HL-60/S4 (cell line): Measurements from ENCODE around the gene DOK7.

Experiments used
- in situ Hi-C: fragments of 300-500 bp; cut with MboI; formaldehyde crosslinking; loops from 2 replicates; pipeline ENCODE4 v1.14.3; 2022; ENCODE audit warnings: low sequenced_read_pairs

DOK7 gene

DNA sequence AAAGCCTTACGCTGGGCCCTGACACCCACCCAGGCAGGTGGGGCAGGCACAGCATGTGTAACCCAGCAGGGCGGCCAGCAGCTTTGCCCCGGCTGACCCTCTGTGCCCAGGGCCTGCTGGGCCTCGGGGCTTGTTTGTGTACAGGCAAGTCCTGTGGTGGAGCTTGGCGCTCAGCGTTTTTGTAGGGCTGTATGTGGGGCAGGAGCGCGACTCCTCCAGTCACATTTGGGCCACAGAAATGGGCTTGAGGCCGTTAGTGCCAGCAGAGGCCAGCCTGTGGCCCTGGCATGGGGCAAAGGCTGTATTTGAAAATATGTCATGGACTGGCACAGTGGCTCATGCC lies 36.0 kb upstream of the DOK7 start:
- in situ Hi-C loops = no loop called here

DNA sequence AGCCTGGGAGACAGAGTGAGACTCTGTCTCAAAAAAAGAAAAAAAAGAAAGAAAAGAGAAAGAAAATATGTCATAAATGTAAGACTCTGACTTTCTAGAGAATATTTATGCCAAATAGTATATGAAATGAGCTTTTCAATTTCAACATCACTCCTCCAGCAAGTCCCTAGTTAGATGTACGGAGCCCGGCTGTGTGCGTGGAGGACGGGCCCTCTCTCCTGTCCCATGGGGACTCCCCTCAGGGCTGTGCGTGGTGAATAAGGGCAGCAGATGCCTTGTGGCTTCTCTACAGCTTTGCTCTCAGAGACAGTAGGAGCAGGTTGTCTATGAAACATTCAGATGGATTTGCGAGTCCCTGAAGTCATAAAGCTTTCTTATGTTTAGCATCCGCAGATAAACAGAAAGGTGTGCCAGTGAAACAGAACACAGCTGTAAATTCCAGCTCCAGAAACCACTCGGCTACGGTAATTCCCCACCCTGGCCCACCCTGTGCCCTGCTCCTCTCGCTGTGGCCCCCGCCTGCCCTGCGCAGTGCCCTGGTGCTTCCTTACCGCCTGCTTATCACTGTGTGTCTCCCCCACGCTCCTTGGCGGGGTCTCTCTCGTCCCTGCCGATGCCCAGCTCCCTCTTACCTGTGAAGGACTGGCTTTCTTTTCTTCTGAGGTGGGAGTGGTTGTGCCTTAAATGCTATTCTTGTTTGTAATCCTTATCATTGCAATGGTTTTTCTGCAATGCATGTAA lies 35.2 kb upstream of the DOK7 start:
- in situ Hi-C loops = no loop called here

DNA sequence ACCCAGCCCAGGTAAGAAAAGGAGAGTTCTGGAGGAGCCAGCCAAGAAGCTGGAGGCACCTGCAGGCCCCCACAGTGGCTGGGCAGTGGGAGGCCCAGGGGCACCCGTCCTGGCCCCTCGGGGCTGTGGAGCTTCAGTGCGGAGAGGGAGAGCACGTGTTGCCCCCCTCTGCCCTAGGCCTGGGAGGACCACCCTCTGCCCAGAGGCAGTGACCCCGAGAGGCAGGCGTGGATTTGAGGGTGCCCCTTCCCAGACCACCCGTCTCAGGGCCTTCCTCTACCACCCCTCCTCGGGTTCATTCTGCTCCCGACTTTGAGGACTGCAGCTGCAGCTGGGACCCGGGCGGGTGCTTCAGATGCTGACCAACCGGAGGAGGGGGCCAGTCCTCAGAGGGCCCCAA lies 33.5 kb upstream of the DOK7 start:
- in situ Hi-C loops = no loop called here

DNA sequence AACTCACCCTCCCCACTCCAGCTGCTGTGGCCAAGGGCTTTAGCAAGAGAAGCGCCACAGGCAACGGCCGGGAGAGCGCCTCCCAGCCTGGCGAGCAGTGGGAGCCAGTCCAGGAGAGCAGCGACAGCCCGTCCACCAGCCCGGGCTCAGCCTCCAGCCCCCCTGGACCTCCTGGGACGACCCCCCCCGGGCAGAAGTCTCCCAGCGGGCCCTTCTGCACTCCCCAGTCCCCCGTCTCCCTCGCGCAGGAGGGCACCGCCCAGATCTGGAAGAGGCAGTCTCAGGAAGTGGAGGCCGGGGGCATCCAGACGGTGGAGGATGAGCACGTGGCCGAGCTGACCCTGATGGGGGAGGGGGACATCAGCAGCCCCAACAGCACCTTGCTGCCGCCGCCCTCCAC lies 32.6 kb upstream of the DOK7 start:
- in situ Hi-C loops = no loop called here

DNA sequence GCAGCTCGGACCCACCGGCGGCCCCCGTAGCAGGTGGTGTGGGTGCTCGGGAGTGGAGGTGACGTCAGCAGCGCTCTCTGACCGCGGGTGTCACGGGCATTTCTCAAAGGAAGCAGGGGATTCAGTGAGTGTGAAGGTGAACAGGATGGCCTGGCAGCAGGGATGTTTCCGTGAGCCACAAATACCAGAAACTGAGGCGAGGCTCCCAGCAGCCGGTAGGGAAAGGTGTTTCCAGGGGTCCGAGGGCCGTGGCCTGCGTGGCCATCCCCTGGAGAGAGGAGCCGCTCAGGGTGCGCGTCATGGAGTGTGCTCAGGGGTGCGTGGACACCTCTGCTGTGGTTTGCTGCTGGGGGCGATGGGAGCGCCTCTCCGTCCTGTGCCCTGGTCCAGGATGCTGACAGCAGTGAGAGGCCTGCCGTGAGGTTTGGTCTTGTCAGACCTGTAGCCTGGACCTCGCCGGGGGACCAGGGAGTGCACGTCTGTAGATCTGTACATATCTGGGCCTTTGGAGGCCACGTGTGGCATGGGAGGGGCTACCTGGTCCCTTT lies 31.6 kb upstream of the DOK7 start:
- in situ Hi-C loops = no loop called here

DNA sequence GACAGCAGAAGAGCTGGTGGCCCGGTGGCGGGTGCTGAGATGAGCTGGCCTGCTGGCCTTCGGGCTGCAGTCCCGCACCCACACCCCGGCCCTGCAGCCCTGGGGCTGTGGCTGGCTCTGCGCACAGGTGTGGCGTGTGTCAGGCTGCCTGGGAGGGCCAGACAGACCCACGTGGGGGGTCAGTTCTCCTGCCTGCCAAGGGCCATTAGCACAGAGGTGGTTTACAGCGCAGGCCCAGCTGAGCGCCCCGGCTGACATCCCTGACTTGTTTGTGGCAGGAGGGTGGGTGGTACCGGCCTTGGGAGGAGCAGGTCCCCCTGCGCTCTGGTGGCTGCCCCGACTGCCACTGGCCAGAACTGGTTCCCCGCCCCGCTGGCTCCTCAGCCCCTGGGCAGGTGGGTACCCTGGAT lies 30.7 kb upstream of the DOK7 start:
- in situ Hi-C loops = no loop called here

DNA sequence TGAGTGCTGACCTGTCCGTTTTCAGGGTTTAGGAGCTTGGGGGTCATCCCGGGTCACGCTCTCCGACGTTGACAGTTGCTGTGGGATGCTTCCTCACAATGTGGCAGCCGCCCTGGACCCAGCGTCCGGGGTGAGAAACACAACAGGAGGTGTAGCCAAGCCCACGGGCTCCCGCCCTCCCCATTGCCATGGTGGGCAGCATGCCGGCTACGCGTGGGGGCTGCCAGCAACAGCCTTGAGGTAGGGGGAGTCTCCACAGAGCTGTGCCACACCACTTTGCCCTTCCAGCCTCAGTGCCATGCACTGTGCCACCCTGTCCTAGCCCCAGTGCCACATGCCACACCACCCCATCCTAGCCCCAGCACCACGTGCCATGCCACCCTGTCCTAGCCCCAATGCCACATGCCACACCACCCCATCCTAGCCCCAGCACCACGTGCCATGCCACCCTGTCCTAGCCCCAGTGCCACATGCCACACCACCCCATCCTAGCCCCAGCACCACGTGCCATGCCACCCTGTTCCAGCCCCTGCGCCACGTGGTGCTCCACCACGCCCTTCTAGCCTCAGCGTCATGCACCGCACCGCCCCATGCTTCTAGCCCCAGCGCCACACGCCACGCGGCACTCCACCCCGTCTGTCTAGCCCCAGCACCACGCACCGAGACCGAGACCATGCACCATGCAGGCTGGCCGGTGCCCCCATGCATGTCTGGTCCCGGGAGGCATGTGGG lies 29.8 kb upstream of the DOK7 start:
- in situ Hi-C loops = no loop called here

DNA sequence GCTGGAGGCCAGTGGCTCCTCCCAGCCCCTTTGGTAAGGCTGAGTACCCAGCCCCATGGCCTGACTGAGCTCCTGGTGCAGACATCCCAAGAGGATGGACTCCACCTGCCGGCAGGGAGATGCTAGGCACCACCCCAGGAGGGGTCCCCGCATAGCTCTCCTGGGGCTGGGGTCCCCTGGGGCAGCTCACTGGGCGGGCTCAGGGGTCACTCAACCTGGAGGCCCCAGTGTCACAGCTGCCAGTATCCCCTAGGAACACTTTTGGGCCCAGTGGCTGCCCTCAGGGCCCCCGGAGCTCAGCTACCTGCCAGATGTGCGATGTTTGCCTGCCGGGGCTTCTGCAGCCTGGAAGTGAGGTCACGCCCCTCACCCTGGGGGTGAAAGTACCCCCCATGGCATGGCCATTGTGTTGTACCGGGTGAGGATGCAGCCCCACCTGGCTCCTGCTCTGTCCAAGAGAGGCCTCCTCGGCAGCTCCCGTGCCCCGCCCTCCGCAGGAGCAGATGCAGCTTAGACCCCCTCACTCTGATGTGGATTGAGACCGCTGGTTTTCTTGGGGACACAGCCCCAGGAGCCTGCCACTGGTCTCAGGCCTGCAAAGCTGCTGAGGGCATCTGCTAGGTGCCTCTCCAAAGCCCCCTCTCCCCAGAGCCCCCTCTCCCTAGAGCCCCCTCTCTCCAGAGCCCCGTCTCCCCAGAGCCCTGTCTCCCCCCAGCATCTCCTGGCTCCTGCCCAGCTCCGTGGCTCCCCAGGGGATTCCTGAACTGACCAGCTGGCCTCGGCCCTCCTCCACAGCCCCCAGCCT lies 28.0 kb upstream of the DOK7 start:
- in situ Hi-C loops = no loop called here

DNA sequence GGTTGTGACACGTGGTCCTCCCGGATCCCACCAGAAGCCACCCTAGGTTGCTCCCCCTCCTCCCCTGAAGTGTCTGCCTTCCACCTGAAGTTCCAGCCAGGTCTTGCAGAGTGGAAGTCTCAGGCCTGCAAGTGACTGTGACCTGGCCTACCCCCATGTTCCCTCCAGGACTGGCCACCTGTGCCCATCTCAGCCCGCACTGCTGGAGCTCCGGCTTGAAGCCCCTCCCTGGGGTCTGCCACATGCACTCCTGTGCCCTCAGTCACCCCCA lies 27.5 kb upstream of the DOK7 start:
- in situ Hi-C loops = no loop called here

DNA sequence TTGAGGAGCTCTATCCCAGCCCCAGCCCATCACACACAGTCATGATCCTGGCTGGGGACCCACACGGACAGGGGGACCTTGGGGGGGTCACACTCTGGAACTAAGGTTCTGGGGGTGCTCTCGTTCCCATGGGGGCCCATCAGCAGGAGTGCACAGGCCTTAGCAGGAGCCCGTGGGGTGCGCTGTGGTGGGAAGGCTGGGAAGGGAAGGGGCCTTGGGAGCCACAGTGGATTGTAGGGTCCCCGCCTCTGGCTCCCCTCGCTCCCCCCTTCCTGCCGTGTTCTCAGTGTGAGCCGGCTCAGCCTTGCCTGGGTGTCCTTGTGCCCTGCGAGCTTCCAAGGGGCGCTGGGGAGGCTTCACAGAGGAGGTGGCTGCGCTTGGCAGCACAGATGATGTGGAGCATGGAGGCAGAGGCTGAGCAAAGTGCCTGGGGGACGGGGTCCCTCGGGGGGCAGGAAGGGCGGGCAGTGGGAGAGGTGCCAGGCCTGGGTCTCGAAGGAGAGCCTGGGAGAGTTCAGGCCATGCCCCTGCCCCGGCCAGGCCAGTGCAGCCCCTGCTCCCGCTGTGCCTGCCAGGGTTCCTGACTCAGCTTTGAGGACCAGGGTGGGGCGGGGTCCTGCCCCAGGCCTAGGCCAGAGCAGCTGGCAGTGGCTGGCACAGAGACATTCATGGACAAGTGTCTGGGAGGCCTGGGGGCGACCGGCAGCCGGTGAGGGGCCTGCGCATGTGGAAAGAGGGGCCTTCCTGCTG lies 26.9 kb upstream of the DOK7 start:
- in situ Hi-C loops = no loop called here

DNA sequence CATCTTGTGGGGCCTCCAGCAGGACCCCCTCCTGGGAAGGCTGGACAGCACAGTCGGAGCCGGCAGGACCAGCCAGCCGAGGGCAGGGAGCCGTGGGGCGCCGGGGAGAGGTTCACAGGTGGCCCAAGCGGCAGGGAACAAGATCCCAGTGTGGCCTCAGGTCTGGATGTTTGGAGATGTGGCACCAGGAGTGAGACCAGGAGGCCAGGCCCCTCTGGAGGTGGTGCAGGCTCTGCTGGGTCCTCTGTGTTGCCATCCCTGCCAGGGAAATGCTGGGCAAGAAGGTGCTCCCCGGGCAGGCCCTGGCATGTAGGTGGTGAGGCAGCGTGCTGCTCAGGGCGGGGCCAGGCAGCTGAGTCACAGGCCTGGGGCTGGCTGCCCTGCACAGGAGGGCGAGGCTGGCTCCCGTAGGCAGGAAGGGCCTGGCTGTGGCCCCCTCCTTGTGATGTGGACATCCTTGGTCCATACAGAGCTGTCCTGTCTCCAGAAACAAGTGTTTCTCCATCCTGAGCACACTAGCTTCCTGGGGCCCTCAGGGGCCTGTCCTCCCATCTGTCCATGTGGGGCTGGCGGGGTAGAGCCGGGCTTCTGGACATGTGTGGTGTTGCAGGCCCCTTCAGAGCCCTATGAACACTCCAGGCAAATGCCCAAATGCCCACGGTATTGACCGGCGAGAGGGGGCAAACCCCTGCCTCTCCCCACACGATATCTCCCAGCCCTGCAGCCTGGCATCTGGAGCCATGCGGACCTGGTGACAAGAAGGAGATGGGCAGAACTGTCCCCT lies 26.1 kb upstream of the DOK7 start:
- in situ Hi-C loops = no loop called here

DNA sequence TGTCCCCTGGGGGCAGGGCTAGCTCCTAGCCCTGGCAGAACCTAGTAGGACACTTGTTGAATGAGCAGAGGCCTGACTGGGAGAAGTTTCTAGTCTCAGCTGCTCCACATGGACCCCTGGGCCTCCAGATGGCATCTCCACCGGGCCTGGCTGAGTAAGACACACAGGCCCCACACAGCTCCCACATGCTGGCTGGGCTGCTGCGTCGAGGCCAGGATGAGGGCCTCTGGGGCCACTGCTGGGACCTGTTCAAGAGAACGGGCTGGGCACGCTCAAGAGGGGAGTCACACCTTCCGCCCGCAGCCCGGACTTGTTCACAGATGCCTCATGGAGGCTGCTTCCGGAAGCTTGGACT lies 25.5 kb upstream of the DOK7 start:
- in situ Hi-C loops = no loop called here

DNA sequence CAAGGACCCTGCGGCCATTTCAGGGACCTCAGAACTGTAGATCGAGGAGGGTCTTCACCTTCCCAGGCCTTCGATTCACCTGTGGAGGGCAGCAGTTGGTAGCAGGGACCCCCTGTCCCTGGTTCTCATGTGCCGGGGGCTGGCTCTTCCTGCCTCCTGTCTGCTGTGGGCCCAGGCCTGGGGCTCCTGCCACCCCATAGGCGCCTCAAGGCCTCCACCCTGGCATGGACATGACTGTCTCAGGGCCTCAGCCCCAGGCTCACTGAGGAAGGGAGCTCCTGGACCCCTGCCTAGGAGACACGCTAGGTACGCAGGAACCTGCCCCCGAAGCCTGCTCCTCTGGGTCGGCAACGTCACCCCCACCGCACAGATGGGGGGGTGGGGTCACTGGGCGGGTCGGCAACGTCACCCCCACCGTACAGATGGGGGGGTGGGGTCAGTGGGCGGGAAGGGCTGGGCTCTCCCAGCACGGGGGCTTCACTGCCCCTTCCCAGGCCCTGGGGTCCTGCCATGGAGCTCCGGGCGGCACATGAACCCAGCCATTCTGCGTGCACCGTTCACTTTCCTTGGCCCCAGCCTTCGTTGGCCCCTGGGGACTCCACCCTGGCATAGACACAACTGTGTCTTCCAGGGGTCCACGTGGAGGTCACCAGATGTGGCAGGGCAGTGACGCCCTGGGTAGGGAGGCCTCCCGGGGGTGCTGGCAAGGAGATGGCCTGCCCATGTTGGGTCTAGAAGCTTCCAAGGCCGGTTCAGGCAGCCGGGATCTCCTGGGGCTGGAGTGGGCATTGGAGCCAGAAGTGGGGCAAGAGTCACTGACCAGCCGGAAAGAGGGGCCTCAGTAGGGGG lies 24.9 kb upstream of the DOK7 start:
- in situ Hi-C loops = no loop called here

DNA sequence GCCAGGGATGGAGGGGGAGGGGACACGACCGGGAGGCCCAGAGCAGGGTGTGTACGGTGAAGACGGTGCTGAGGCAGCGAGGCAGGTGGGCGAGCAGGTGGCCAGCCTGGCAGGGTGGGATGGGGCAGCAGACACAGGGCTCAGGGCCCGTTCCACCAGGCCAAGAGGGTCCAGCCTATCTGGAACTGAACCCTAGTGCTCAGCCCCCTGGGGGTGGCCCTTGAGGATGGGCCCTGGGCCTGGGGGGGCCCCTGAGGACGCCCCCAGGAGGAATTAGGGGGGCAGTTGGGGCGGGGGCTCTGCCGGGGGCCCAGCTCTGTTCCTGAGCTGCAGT lies 24.3 kb upstream of the DOK7 start:
- in situ Hi-C loops = no loop called here

DNA sequence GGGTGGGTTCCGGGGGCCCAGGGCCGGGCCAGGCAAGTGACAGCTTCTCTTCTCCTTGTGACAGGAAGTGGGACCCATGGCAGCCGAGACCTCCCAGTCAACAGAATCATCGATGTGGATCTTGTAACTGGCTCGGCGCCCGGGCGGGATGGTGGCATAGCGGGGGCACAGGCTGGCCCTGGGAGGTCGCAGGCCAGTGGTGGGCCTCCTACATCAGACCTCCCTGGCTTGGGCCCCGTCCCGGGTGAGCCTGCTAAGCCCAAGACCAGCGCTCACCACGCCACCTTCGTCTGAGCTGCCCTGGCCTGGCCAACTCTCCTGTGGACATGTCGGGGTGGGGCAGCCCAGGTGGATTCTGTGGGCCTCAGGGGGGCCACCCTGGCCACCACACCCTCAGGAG lies 23.7 kb upstream of the DOK7 start:
- in situ Hi-C loops = no loop called here

DNA sequence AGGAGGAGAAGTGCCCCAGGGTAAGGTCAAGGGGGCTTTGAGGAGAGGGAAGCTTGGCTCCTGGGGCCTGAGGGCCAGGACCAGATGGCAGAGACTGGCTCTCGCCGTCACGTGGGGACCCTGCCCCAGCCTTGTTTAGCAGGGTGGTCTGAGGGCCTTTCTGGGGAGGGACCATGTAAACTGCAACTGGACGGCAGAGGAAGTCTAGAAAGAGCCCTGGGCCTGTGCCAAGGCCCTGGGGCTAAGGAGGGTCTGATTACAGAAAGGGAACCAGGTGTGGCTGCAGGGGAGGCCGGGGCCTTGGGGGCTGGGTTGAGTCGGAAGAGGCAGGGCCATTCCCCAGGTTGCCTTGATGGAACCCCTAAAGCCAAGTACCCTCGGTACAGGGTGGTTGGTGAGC lies 23.1 kb upstream of the DOK7 start:
- in situ Hi-C loops = loop anchor here (10.0 kb wide), 1 partner anchor 95 kb away; no protein-coding TSS in a partner anchor

DNA sequence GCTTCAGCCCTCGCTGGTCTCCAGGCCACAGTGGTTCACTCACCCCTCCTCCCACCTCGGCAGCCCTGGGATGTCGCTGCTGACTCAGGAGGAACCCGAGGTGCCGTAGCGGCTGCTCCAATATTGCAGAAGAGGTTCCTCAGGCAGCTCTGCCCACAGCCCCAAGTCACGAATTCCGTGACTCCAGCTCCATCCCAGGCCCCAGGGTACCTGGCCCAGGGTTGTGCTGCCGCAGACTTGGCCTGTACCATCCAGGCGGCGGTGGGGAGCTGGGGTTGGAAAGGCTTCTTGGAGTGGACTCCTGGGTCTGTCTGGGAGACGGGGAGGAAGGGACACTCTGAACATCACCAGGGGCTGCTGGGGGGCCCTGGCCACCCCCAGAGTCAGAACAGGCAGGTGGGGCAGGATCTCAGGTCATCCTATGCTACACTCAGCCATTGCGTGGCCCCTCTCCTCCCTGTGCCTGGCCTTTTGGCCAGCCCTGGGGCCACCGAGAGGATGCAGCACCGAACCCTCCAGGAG lies 22.1 kb upstream of the DOK7 start:
- in situ Hi-C loops = loop anchor here (10.0 kb wide), 1 partner anchor 96 kb away; no protein-coding TSS in a partner anchor

DNA sequence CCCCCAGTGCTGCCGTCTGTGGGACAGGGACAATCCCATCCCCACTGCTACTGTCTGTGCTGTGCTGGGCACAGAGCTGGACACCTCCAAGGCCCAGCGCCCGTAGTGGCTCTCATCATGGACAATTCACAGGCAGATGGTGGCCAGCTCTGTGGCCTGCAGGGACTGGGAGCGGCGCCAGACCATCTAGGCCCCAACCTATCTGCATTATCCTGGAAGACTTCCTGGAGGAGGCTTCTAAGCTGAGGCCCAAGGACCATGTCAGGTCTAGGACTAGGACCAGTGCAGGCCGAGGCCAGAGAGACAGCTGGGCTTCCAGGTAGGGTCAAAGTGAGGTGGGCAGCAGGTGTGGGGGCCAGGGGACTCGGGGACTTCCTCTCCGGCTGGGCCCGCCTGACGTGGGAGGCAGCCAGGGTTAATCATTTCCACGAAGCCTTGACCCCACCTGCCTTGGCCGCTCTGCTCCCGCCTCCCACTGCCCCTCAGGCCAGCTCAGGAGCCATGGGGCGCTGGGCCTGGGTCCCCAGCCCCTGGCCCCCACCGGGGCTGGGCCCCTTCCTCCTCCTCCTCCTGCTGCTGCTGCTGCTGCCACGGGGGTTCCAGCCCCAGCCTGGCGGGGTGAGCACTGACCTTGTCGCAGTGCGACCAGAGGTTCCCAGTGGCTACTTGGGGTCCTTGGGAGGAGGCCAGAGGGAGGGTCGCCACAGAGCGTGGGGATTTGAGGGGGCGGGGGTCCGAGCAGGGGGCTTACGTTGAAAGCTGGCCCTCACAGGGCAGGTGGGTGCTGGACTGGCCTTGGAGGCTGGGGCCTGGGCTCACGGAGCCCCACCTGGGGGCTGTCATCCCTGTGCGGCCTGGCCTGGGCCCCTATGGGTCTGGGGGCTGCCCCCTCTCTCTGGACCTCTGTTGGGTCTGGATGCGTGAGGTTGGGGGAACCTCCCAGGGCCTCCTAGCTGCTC lies 21.3 kb upstream of the DOK7 start, which contains the start of gene HGFAC:
TSS of gene HGFAC (plus strand) at position 468 of the 959 bp plus-strand sequence. CDS start at position 502, 34 bp downstream.
- in situ Hi-C loops = loop anchor here (10.0 kb wide), 1 partner anchor 97 kb away; no protein-coding TSS in a partner anchor
